ENCODE data around the gene EDEM2.
"Not testable (repeated sequence)": the region's sequence is repeated elsewhere in the genome, so short reads cannot be mapped to it uniquely, and the experiment has no call there.

Gene EDEM2

GRCh38 chr20:35131934-35132333 is 15.2 kb downstream of the EDEM2 start:
- Histone ChIP-seq H3K9me3 (no peaks in the 10 kb centered on the region), H3K36me3 (replicated peaks) (peaks cover 42% of the 10 kb centered on the region), H3K4me1 (no peaks in the 10 kb centered on the region), H3K27me3 (ENCODE audit: low read depth) (no peaks in the 10 kb centered on the region), H3K4me3 (no peak overlapping the region)
- in situ Hi-C loops (cut with MboI; ENCODE audit: low sequenced_read_pairs), result no loop called here
- DNase-seq (ENCODE audit: low spot score in 2 of 2), result no peak

- no peak for DNase-seq (ENCODE audit: low spot score in 2 of 2)
- no peaks in the 10 kb centered on the region for H3K4me1 ChIP-seq
- no peak overlapping the region for H3K4me3 ChIP-seq
- in situ Hi-C loops (cut with MboI; ENCODE audit: low sequenced_read_pairs), result no loop called here
- H3K36me3 ChIP-seq (replicated peaks), result peaks cover 46% of the 10 kb centered on the region
- no peaks in the 10 kb centered on the region for H3K27me3 ChIP-seq (ENCODE audit: low read depth)
- no peaks in the 10 kb centered on the region for H3K9me3 ChIP-seq
Measured at GRCh38 chr20:35129647-35130069, 17.5 kb downstream of the EDEM2 start.

- in situ Hi-C loops (cut with MboI; ENCODE audit: low sequenced_read_pairs), result no loop called here
- no peak for DNase-seq (ENCODE audit: low spot score in 2 of 2)
- peaks cover 54% of the 10 kb centered on the region for H3K36me3 ChIP-seq (replicated peaks)
- H3K4me1 ChIP-seq, result no peaks in the 10 kb centered on the region
- H3K27me3 ChIP-seq (ENCODE audit: low read depth), result no peaks in the 10 kb centered on the region
- no peak overlapping the region for H3K4me3 ChIP-seq
- no peaks in the 10 kb centered on the region for H3K9me3 ChIP-seq
Measured at GRCh38 chr20:35125753-35126152, 21.4 kb downstream of the EDEM2 start.

GRCh38 chr20:35122756-35123405 is 24.3 kb downstream of the EDEM2 start:
- in situ Hi-C loops (cut with MboI; ENCODE audit: low sequenced_read_pairs), result no loop called here
- Histone ChIP-seq H3K36me3 (replicated peaks) (peaks cover 60% of the 10 kb centered on the region), H3K27me3 (ENCODE audit: low read depth) (no peaks in the 10 kb centered on the region)

GRCh38 chr20:35121186-35121585 is 25.9 kb downstream of the EDEM2 start:
- Histone ChIP-seq H3K27me3 (ENCODE audit: low read depth) (no peaks in the 10 kb centered on the region), H3K9me3 (no peaks in the 10 kb centered on the region), H3K4me1 (no peaks in the 10 kb centered on the region), H3K36me3 (replicated peaks) (peaks cover 49% of the 10 kb centered on the region), H3K4me3 (no peak overlapping the region)
- in situ Hi-C loops (cut with MboI; ENCODE audit: low sequenced_read_pairs), result no loop called here
- DNase-seq (ENCODE audit: low spot score in 2 of 2), result no peak

More at GRCh38 chr20:35122756-35123405, 24.3 kb downstream of the EDEM2 start:
- Histone ChIP-seq H3K4me3 (no peak overlapping the region), H3K4me1 (no peaks in the 10 kb centered on the region), H3K9me3 (no peaks in the 10 kb centered on the region)
- no peak for DNase-seq (ENCODE audit: low spot score in 2 of 2)

GRCh38 chr20:35120012-35120701 is 27.0 kb downstream of the EDEM2 start:
- no peaks in the 10 kb centered on the region for H3K9me3 ChIP-seq
- peaks cover 53% of the 10 kb centered on the region for H3K36me3 ChIP-seq (replicated peaks)
- H3K27me3 ChIP-seq (ENCODE audit: low read depth), result no peaks in the 10 kb centered on the region
- H3K4me1 ChIP-seq, result no peaks in the 10 kb centered on the region
- in situ Hi-C loops (cut with MboI; ENCODE audit: low sequenced_read_pairs), result no loop called here
- H3K4me3 ChIP-seq, result no peak overlapping the region
- DNase-seq (ENCODE audit: low spot score in 2 of 2), result no peak

- DNase-seq (ENCODE audit: low spot score in 2 of 2), result no peak
- H3K36me3 ChIP-seq (replicated peaks), result peaks cover 41% of the 10 kb centered on the region
- in situ Hi-C loops (cut with MboI; ENCODE audit: low sequenced_read_pairs), result no loop called here
Measured at GRCh38 chr20:35117629-35118028, 29.5 kb downstream of the EDEM2 start.

GRCh38 chr20:35117196-35117595 is 29.9 kb downstream of the EDEM2 start:
- in situ Hi-C loops (cut with MboI; ENCODE audit: low sequenced_read_pairs), result no loop called here
- Histone ChIP-seq H3K4me1 (no peaks in the 10 kb centered on the region), H3K9me3 (no peaks in the 10 kb centered on the region), H3K36me3 (replicated peaks) (peaks cover 36% of the 10 kb centered on the region), H3K4me3 (no peak overlapping the region), H3K27me3 (ENCODE audit: low read depth) (no peaks in the 10 kb centered on the region)
- no peak for DNase-seq (ENCODE audit: low spot score in 2 of 2)

More at GRCh38 chr20:35117629-35118028, 29.5 kb downstream of the EDEM2 start:
- H3K4me1 ChIP-seq, result no peaks in the 10 kb centered on the region
- no peaks in the 10 kb centered on the region for H3K27me3 ChIP-seq (ENCODE audit: low read depth)
- no peaks in the 10 kb centered on the region for H3K9me3 ChIP-seq
- H3K4me3 ChIP-seq, result no peak overlapping the region

GRCh38 chr20:35116258-35116657 is 30.9 kb downstream of the EDEM2 start:
- in situ Hi-C loops (cut with MboI; ENCODE audit: low sequenced_read_pairs), result no loop called here
- H3K4me3 ChIP-seq, result no peak overlapping the region
- no peaks in the 10 kb centered on the region for H3K27me3 ChIP-seq (ENCODE audit: low read depth)
- no peak for DNase-seq (ENCODE audit: low spot score in 2 of 2)
- H3K36me3 ChIP-seq (replicated peaks), result peaks cover 31% of the 10 kb centered on the region
- H3K4me1 ChIP-seq, result no peaks in the 10 kb centered on the region
- H3K9me3 ChIP-seq, result no peaks in the 10 kb centered on the region

- Histone ChIP-seq H3K36me3 (replicated peaks) (peaks cover 25% of the 10 kb centered on the region), H3K4me1 (no peaks in the 10 kb centered on the region), H3K9me3 (no peaks in the 10 kb centered on the region), H3K4me3 (no peak overlapping the region), H3K27me3 (ENCODE audit: low read depth) (no peaks in the 10 kb centered on the region)
- in situ Hi-C loops (cut with MboI; ENCODE audit: low sequenced_read_pairs), result no loop called here
- no peak for DNase-seq (ENCODE audit: low spot score in 2 of 2)
Measured at GRCh38 chr20:35115606-35116005, 31.5 kb downstream of the EDEM2 start.

GRCh38 chr20:35112276-35112675 is 34.9 kb downstream of the EDEM2 start:
- DNase-seq (ENCODE audit: low spot score in 2 of 2); H3K4me1 ChIP-seq; H3K36me3 ChIP-seq (replicated peaks); H3K4me3 ChIP-seq; H3K27me3 ChIP-seq (ENCODE audit: low read depth); in situ Hi-C loops (cut with MboI; ENCODE audit: low sequenced_read_pairs); H3K9me3 ChIP-seq: not testable (repeated sequence)

- no peak for DNase-seq (ENCODE audit: low spot score in 2 of 2)
- no peaks in the 10 kb centered on the region for H3K4me1 ChIP-seq
- H3K36me3 ChIP-seq (replicated peaks), result peaks cover 9% of the 10 kb centered on the region; the same call in 1 of the 2 replicates
- no peaks in the 10 kb centered on the region for H3K27me3 ChIP-seq (ENCODE audit: low read depth)
- no peaks in the 10 kb centered on the region for H3K9me3 ChIP-seq
- no peak overlapping the region for H3K4me3 ChIP-seq
- in situ Hi-C loops (cut with MboI; ENCODE audit: low sequenced_read_pairs), result no loop called here
Measured at GRCh38 chr20:35111141-35111888, 35.8 kb downstream of the EDEM2 start.

- DNase-seq (ENCODE audit: low spot score in 2 of 2), result no peak
- Histone ChIP-seq H3K4me1 (peaks cover 10% of the 10 kb centered on the region), H3K9me3 (no peaks in the 10 kb centered on the region), H3K27me3 (ENCODE audit: low read depth) (peaks cover 3% of the 10 kb centered on the region; the same call in 1 of the 2 replicates), H3K4me3 (no peak overlapping the region), H3K36me3 (replicated peaks) (no peaks in the 10 kb centered on the region)
- in situ Hi-C loops (cut with MboI; ENCODE audit: low sequenced_read_pairs), result no loop called here
Measured at GRCh38 chr20:35108921-35109320, 38.2 kb downstream of the EDEM2 start.

GRCh38 chr20:35106827-35107380 is 40.2 kb downstream of the EDEM2 start:
- Histone ChIP-seq H3K9me3 (no peaks in the 10 kb centered on the region), H3K36me3 (replicated peaks) (no peaks in the 10 kb centered on the region), H3K4me3 (no peak overlapping the region), H3K4me1 (peaks cover 10% of the 10 kb centered on the region), H3K27me3 (ENCODE audit: low read depth) (peaks cover 3% of the 10 kb centered on the region; the same call in 1 of the 2 replicates)
- in situ Hi-C loops (cut with MboI; ENCODE audit: low sequenced_read_pairs), result no loop called here
- no peak for DNase-seq (ENCODE audit: low spot score in 2 of 2)

Data from HAP-1 (cell line).